Stimulated activated CD8-positive, alpha-beta memory T cell treated with anti-CD3 and anti-CD28 coated beads, Interleukin-4, amount 100 ng/mL, for 4 hours (primary cell): Measurements from ENCODE around the gene CYP2R1.
A peak's percentile ranks its signal among the peaks of the same experiment; 100 is the strongest.
"Not testable (repeated sequence)": the region's sequence is repeated elsewhere in the genome, so short reads cannot be mapped to it uniquely, and the experiment has no call there.

Experiments used
- DNase-seq, 2 donors: peaks; one replicate each; pipeline ENCODE4 v3.0.0-alpha.2; 2020; ENCODE audit warnings: low read depth in 2 of 2, low spot score in 1 of 2

CYP2R1 gene

GRCh38 chr11:14894657-14895598 is 2.9 kb upstream of the CYP2R1 start:
- no peak for DNase-seq

GRCh38 chr11:14892577-14892976 is 546 bp upstream of the CYP2R1 start:
- no peak for DNase-seq

- peak; percentile 71 to 86 for DNase-seq
Measured at GRCh38 chr11:14891143-14892035, 642 bp downstream of the CYP2R1 start.

GRCh38 chr11:14886513-14886912 is 5.5 kb downstream of the CYP2R1 start:
- DNase-seq: no peak

- no peak for DNase-seq
Measured at GRCh38 chr11:14884667-14885273, 7.3 kb downstream of the CYP2R1 start.

- not testable (repeated sequence) for DNase-seq
Measured at GRCh38 chr11:14883683-14884082, 8.3 kb downstream of the CYP2R1 start.

GRCh38 chr11:14882196-14882595 is 9.8 kb downstream of the CYP2R1 start:
- no peak for DNase-seq

GRCh38 chr11:14881576-14882193 is 10.3 kb downstream of the CYP2R1 start:
- no peak for DNase-seq

- no peak for DNase-seq
Measured at GRCh38 chr11:14875163-14875562, 16.9 kb downstream of the CYP2R1 start.

GRCh38 chr11:14873632-14874031 is 18.4 kb downstream of the CYP2R1 start:
- DNase-seq: no peak

GRCh38 chr11:14872032-14872431 is 20.0 kb downstream of the CYP2R1 start:
- no peak for DNase-seq

- DNase-seq: not testable (repeated sequence)
Measured at GRCh38 chr11:14863775-14864174, 28.3 kb downstream of the CYP2R1 start.

- no peak for DNase-seq
Measured at GRCh38 chr11:14861680-14862079, 30.4 kb downstream of the CYP2R1 start.

GRCh38 chr11:14860511-14860910 is 31.5 kb downstream of the CYP2R1 start:
- DNase-seq: no peak

- DNase-seq: no peak
Measured at GRCh38 chr11:14858404-14858803, 33.6 kb downstream of the CYP2R1 start.

- DNase-seq: no peak
Measured at GRCh38 chr11:14857621-14858020, 34.4 kb downstream of the CYP2R1 start.

GRCh38 chr11:14855890-14856289 is 36.1 kb downstream of the CYP2R1 start:
- DNase-seq: no peak

- DNase-seq: no peak
Measured at GRCh38 chr11:14854057-14854456, 38.0 kb downstream of the CYP2R1 start.

GRCh38 chr11:14852571-14853177 is 39.4 kb downstream of the CYP2R1 start:
- no peak for DNase-seq

GRCh38 chr11:14842002-14842401 is 50.0 kb downstream of the CYP2R1 start:
- DNase-seq: no peak
